ENCODE data around the gene CDYL2. TPM values are rescaled to one million over a fixed set of nuclear protein-coding genes. Genes with fewer than 3 reads are reported as not detected.

Gene CDYL2
- total RNA-seq, 2 experiments from 2014 or later, result 0.98 to 2.5 TPM

DNA sequence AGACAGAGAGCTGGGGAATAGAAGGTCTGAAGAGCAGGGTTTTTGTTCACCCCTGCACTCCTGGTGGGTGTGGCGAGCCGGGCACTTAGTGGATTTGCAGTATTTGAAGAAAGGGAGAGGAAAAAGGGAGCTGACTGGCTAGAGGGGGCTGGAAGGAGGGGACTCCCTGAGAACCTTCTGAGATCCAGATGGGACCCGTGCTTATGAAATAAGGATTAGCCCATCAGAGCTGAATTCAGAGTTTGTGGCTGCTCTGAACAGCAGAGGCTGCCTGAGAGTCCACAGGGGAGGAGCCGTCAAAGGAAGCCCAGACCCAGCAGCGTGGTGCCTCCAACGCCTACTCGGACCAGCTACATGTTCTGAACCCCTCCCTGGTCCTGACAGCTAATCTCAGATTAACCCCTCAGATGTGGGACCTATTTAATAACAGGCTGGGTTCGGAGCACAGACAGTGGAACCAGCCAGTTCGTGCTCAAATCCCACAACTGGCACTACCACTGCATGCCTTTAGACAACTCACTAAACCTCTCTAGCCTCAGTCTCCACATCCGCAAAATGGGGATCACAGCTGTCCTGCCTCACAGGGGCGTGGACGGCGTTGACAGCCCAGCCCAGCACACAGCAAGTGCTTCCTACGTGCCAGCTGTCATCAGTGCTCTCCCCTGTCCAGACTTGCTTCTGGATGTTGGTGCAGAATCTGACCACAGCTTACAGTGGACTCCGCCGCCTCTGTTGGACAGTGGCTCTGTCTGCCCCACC, 193.0 kb downstream of the CDYL2 start:
- no peaks in the 10 kb centered on the region for H3K79me2 ChIP-seq (ENCODE audit: insufficient read depth, low read depth, low read length)
- no peaks in the 10 kb centered on the region for H3K36me3 ChIP-seq (ENCODE audit: insufficient read depth, low read length)
- BruUV-seq (replicated peaks), result no TSS peak
- H3K4me2 ChIP-seq (ENCODE audit: low read length), result no peak overlapping the region
- no peak overlapping the region for H3K4me3 ChIP-seq (ENCODE audit: low read depth, low read length, poor library complexity, severe bottlenecking)
- no peak overlapping the region for H2AFZ ChIP-seq (ENCODE audit: low read length)
- no peaks in the 10 kb centered on the region for H4K20me1 ChIP-seq (ENCODE audit: insufficient read depth, low read length)
- intact Hi-C loops (cut with micrococcal nuclease; ENCODE audit: unreplicated experiment), result no loop called here
- CTCF ChIA-PET (ENCODE audit: unreplicated experiment), result no interaction called here
- DNase-seq (ENCODE audit: low spot score), result no peak
- H3K4me1 ChIP-seq (ENCODE audit: insufficient read depth, low read length, poor library complexity, severe bottlenecking), result no peaks in the 10 kb centered on the region
- POLR2A ChIA-PET, result no interaction called here
- H3K27ac ChIP-seq (ENCODE audit: low read depth, low read length, poor library complexity, severe bottlenecking), result no peak overlapping the region
- TF ChIP-seq CTCF (conservative IDR thresholded peaks at IDR 0.05; ENCODE audit: low read length) (no peak), EZH2phosphoT487 (IDR thresholded peaks at IDR 0.05; ENCODE audit: borderline replicate concordance, low read depth, low read length) (no peak)
- H3K9me3 ChIP-seq (ENCODE audit: low read length), result no peaks in the 10 kb centered on the region
- H3K9me2 ChIP-seq (ENCODE audit: insufficient read depth, low read length), result no peaks in the 10 kb centered on the region

- no peaks in the 10 kb centered on the region for H3K4me1 ChIP-seq (ENCODE audit: insufficient read depth, low read length, poor library complexity, severe bottlenecking)
- no peaks in the 10 kb centered on the region for H3K36me3 ChIP-seq (ENCODE audit: insufficient read depth, low read length)
- TF ChIP-seq EZH2phosphoT487 (IDR thresholded peaks at IDR 0.05; ENCODE audit: borderline replicate concordance, low read depth, low read length) (no peak), CTCF (conservative IDR thresholded peaks at IDR 0.05; ENCODE audit: low read length) (no peak)
- no peaks in the 10 kb centered on the region for H4K20me1 ChIP-seq (ENCODE audit: insufficient read depth, low read length)
- H3K4me2 ChIP-seq (ENCODE audit: low read length), result no peak overlapping the region
- no peaks in the 10 kb centered on the region for H3K9me2 ChIP-seq (ENCODE audit: insufficient read depth, low read length)
- H3K27ac ChIP-seq (ENCODE audit: low read depth, low read length, poor library complexity, severe bottlenecking), result no peak overlapping the region
- H3K4me3 ChIP-seq (ENCODE audit: low read depth, low read length, poor library complexity, severe bottlenecking), result no peak overlapping the region
- H3K79me2 ChIP-seq (ENCODE audit: insufficient read depth, low read depth, low read length), result no peaks in the 10 kb centered on the region
- H2AFZ ChIP-seq (ENCODE audit: low read length), result no peak overlapping the region
- intact Hi-C loops (cut with micrococcal nuclease; ENCODE audit: unreplicated experiment), result no loop called here
- H3K9me3 ChIP-seq (ENCODE audit: low read length), result no peaks in the 10 kb centered on the region
- DNase-seq (ENCODE audit: low spot score), result no peak
- ChIA-PET POLR2A (no interaction called here), CTCF (ENCODE audit: unreplicated experiment) (no interaction called here)
- no TSS peak for BruUV-seq (replicated peaks)
These were observed 193.8 kb downstream of the CDYL2 start for GRCh38 chr16:80610481-80611156.

DNA sequence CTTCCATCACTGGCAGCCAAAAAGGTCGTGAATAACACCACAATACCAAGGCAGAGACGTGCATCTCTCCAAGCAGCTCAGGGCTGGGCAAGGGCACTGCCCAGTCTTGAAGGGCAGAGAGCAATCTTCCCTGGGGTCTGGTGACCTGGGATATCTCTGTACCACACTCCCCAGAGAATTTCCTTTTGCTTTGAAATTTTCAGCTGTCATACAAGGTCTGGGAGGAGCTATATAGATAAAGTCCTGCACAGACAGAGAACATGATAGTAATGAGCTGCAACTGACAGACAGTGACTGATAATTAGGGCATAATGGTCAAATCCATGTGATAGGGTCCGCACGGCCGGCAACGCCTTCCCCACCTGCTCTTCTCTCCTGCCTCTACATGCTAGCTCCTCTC, 195.5 kb downstream of the CDYL2 start:
- TF ChIP-seq CTCF (conservative IDR thresholded peaks at IDR 0.05; ENCODE audit: low read length) (no peak), EZH2phosphoT487 (IDR thresholded peaks at IDR 0.05; ENCODE audit: borderline replicate concordance, low read depth, low read length) (no peak)
- Histone ChIP-seq H3K79me2 (ENCODE audit: insufficient read depth, low read depth, low read length) (no peaks in the 10 kb centered on the region), H3K4me2 (ENCODE audit: low read length) (no peak overlapping the region), H3K4me1 (ENCODE audit: insufficient read depth, low read length, poor library complexity, severe bottlenecking) (no peaks in the 10 kb centered on the region), H3K36me3 (ENCODE audit: insufficient read depth, low read length) (no peaks in the 10 kb centered on the region), H2AFZ (ENCODE audit: low read length) (no peak overlapping the region), H3K9me3 (ENCODE audit: low read length) (no peaks in the 10 kb centered on the region), H3K9me2 (ENCODE audit: insufficient read depth, low read length) (no peaks in the 10 kb centered on the region), H3K4me3 (ENCODE audit: low read depth, low read length, poor library complexity, severe bottlenecking) (no peak overlapping the region), H4K20me1 (ENCODE audit: insufficient read depth, low read length) (no peaks in the 10 kb centered on the region), H3K27ac (ENCODE audit: low read depth, low read length, poor library complexity, severe bottlenecking) (no peak overlapping the region)
- BruUV-seq (replicated peaks), result no TSS peak
- ChIA-PET POLR2A (no interaction called here), CTCF (ENCODE audit: unreplicated experiment) (no interaction called here)
- intact Hi-C loops (cut with micrococcal nuclease; ENCODE audit: unreplicated experiment), result no loop called here
- no peak for DNase-seq (ENCODE audit: low spot score)
